SU-DHL-6 (cell line): ENCODE results near the gene TDRD7.

Source experiments
- H2AFZ ChIP-seq: fragments of 200-600 bp; sonication (generic); 2 replicates; pipeline ENCODE4 v1.6.1; 2014; ENCODE audit warnings: low read depth, mild to moderate bottlenecking, moderate library complexity, mixed read lengths, antibody characterized with exemption, low read length; ENCODE audit not compliant: severe bottlenecking
- H3F3A ChIP-seq: fragments of 200-600 bp; shearing (Covaris generic); 2 replicates; pipeline ENCODE4 v1.6.0; 2016; ENCODE audit warnings: antibody characterized with exemption, mild to moderate bottlenecking; ENCODE audit not compliant: insufficient read depth
- H3K27ac ChIP-seq: fragments of 200-600 bp; sonication (generic); 2 replicates; pipeline ENCODE4 v1.5.1; 2016; ENCODE audit warnings: low read depth, mild to moderate bottlenecking, low read length, moderate library complexity, mixed read lengths
- H3K27me3 ChIP-seq: fragments of 200-600 bp; sonication (generic), shearing (Covaris generic); 2 replicates; pipeline ENCODE4 v1.6.0; 2014; ENCODE audit warnings: mild to moderate bottlenecking, low read length
- H3K36me3 ChIP-seq: fragments of 200-600 bp; sonication (generic); 2 replicates; pipeline ENCODE4 v1.6.1; 2014; ENCODE audit warnings: mild to moderate bottlenecking, low read length, mixed read lengths
- H3K4me2 ChIP-seq: fragments of 300-600, 200-600 bp; shearing (Covaris generic), sonication (generic); 2 replicates; pipeline ENCODE4 v1.6.0; 2014; ENCODE audit warnings: low read length, low read depth, mild to moderate bottlenecking; ENCODE audit not compliant: poor library complexity, severe bottlenecking
- H3K4me3 ChIP-seq: fragments of 200-600 bp; sonication (generic); 2 replicates; pipeline ENCODE4 v1.5.1; 2014; ENCODE audit warnings: antibody characterized with exemption, low read length, mild to moderate bottlenecking, mixed read lengths; ENCODE audit not compliant: insufficient read depth, poor library complexity, severe bottlenecking
- H3K79me2 ChIP-seq: fragments of 200-600 bp; sonication (generic); 2 replicates; pipeline ENCODE4 v1.6.1; 2014; ENCODE audit warnings: mild to moderate bottlenecking, low read length, moderate library complexity; ENCODE audit not compliant: insufficient read depth
- H3K9ac ChIP-seq: fragments of 200-600 bp; sonication (generic); 2 replicates; pipeline ENCODE4 v1.7.0; 2014; ENCODE audit warnings: mild to moderate bottlenecking, low read length
- H3K9me2 ChIP-seq: fragments of 200-600 bp; sonication (generic); replicated peaks from 2 replicates; pipeline ENCODE4 v1.6.1; 2014; ENCODE audit warnings: low read length; ENCODE audit not compliant: insufficient read depth
- H3K9me3 ChIP-seq: fragments of 200-600 bp; sonication (generic); 2 replicates; pipeline ENCODE4 v1.6.1; 2014; ENCODE audit warnings: low read length, mixed read lengths; ENCODE audit not compliant: insufficient read depth
- H4K20me1 ChIP-seq: fragments of 200-600 bp; sonication (generic); 2 replicates; pipeline ENCODE4 v1.6.1; 2014; ENCODE audit warnings: low read depth, mild to moderate bottlenecking, antibody characterized with exemption, low read length, moderate library complexity, mixed read lengths
- CTCF ChIP-seq: fragments of 200-600 bp; sonication (generic); IDR thresholded peaks from one replicate; pipeline ENCODE4 v1.5.1; 2017; ENCODE audit warnings: antibody characterized with exemption, mild to moderate bottlenecking, low read length, moderate library complexity; ENCODE audit not compliant: insufficient read depth, poor library complexity, severe bottlenecking
- EZH2phosphoT487 ChIP-seq: fragments of 200-600 bp; sonication (generic), shearing (Covaris generic); conservative IDR thresholded peaks from 2 replicates; pipeline ENCODE4 v1.6.1; 2018; ENCODE audit warnings: mild to moderate bottlenecking, antibody characterized with exemption, low read length, moderate library complexity, mixed read lengths

Gene TDRD7

GRCh38 chr9:97398999-97399758, 12.7 kb upstream of the TDRD7 start:
- H2AFZ ChIP-seq: no peak overlapping the region
- no peak for TF ChIP-seq EZH2phosphoT487
- peak; percentile 87 for TF ChIP-seq CTCF
- H3K4me2 ChIP-seq: no peak overlapping the region

GRCh38 chr9:97403746-97404316, 8.1 kb upstream of the TDRD7 start:
- H3K9me2 ChIP-seq: no peaks in the 10 kb centered on the region
- H3F3A ChIP-seq: no peaks in the 10 kb centered on the region
- H3K79me2 ChIP-seq: no peaks in the 10 kb centered on the region
- H3K36me3 ChIP-seq: no peaks in the 10 kb centered on the region
- no peak overlapping the region for H3K4me3 ChIP-seq
- no peak overlapping the region for H3K27ac ChIP-seq
- no peaks in the 10 kb centered on the region for H3K27me3 ChIP-seq
- H2AFZ ChIP-seq: no peak overlapping the region
- H3K9ac ChIP-seq: no peak overlapping the region
- no peaks in the 10 kb centered on the region for H4K20me1 ChIP-seq
- no peaks in the 10 kb centered on the region for H3K9me3 ChIP-seq
- H3K4me2 ChIP-seq: no peak overlapping the region
- TF ChIP-seq CTCF (no peak), EZH2phosphoT487 (no peak)

More at GRCh38 chr9:97398999-97399758, 12.7 kb upstream of the TDRD7 start:
- H3K9me2 ChIP-seq: no peaks in the 10 kb centered on the region
- no peak overlapping the region for H3K27ac ChIP-seq
- no peaks in the 10 kb centered on the region for H3K36me3 ChIP-seq
- no peak overlapping the region for H3K4me3 ChIP-seq
- H3K27me3 ChIP-seq: no peaks in the 10 kb centered on the region
- H3K9ac ChIP-seq: no peak overlapping the region
- H3K9me3 ChIP-seq: no peaks in the 10 kb centered on the region
- H4K20me1 ChIP-seq: no peaks in the 10 kb centered on the region
- no peaks in the 10 kb centered on the region for H3F3A ChIP-seq
- no peaks in the 10 kb centered on the region for H3K79me2 ChIP-seq

- Histone ChIP-seq H2AFZ (no peak overlapping the region), H3K4me3 (no peak overlapping the region), H3K36me3 (no peaks in the 10 kb centered on the region), H3K27me3 (no peaks in the 10 kb centered on the region), H3K27ac (no peak overlapping the region), H3K9me3 (no peaks in the 10 kb centered on the region), H3K9ac (no peak overlapping the region), H3F3A (no peaks in the 10 kb centered on the region), H3K79me2 (no peaks in the 10 kb centered on the region), H3K4me2 (no peak overlapping the region), H4K20me1 (no peaks in the 10 kb centered on the region), H3K9me2 (no peaks in the 10 kb centered on the region)
- TF ChIP-seq EZH2phosphoT487 (no peak), CTCF (no peak)
These were observed 6.3 kb upstream of the TDRD7 start for GRCh38 chr9:97405551-97405950.
